BJ (cell line): ENCODE data around the gene CIRBP. TPM values are rescaled to one million over a fixed set of nuclear protein-coding genes. Genes with fewer than 3 reads are reported as not detected.
A peak's percentile ranks its signal among the peaks of the same experiment; 100 is the strongest.

Source experiments
- CTCF ChIA-PET: fragments of 350-600 bp; formaldehyde crosslinking; extraction: SDS; loops from one replicate; lab custom pipeline; 2021; ENCODE audit warnings: antibody characterized with exemption, inconsistent platforms; lab: Yijun Ruan, JAX
- POLR2A ChIA-PET: fragments of 300-600 bp; sonication (Branson Sonifier 250); formaldehyde crosslinking; extraction: SDS; loops from one replicate; lab custom pipeline; 2021; ENCODE audit warnings: antibody characterized with exemption; lab: Charles Lee
- DNase-seq: peaks from one replicate; pipeline ENCODE4 v3.0.0-alpha.2; 2011; ENCODE audit warnings: low read depth
- H3K27me3 ChIP-seq: 2 replicates; pipeline ENCODE4 v1.6.0; 2011; ENCODE audit warnings: low read length; ENCODE audit not compliant: control insufficient read depth, insufficient read depth
- H3K36me3 ChIP-seq: 2 replicates; pipeline ENCODE4 v1.5.1; 2011; ENCODE audit warnings: low read length; ENCODE audit not compliant: control insufficient read depth, insufficient read depth
- H3K4me3 ChIP-seq: 2 replicates; pipeline ENCODE4 v1.5.1; 2011; ENCODE audit warnings: low read depth, mild to moderate bottlenecking, control low read depth, low read length
- CTCF ChIP-seq: IDR thresholded peaks from 2 replicates; pipeline ENCODE4 v1.5.1; 2011; ENCODE audit warnings: low read depth, mild to moderate bottlenecking, control low read depth, inconsistent platforms, low read length, moderate library complexity; ENCODE audit not compliant: insufficient read depth
- polyA plus RNA-seq: library from polyadenylated mRNA; depleted of rRNA; stranded (reverse); fragments of >200 nt; gene quantifications from 2 replicates; pipeline ENCODE4 v1.2.3, GENCODE V29; 2011

The CIRBP gene
- polyA plus RNA-seq, 1 experiment: 342 TPM

- DNase-seq: no peak
- POLR2A ChIA-PET: interaction anchor here (0.5 kb wide), 1 partner anchor 43 kb away, joined by 25 read pairs; no protein-coding TSS in a partner anchor
- TF ChIP-seq CTCF: no peak
- Histone ChIP-seq H3K4me3 (no peak overlapping the region), H3K36me3 (no peaks in the 10 kb centered on the region), H3K27me3 (peaks cover 9% of the 10 kb centered on the region)
- CTCF ChIA-PET: interaction anchor here (0.9 to 2.6 kb wide), 2 partner anchors 34 to 48 kb away, joined by 3 to 10 read pairs; no protein-coding TSS in a partner anchor
Observed at GRCh38 chr19:1312767-1313694, 43.9 kb downstream of the CIRBP start.

- Histone ChIP-seq H3K27me3 (peaks cover 9% of the 10 kb centered on the region), H3K4me3 (no peak overlapping the region), H3K36me3 (no peaks in the 10 kb centered on the region)
- ChIA-PET CTCF (interaction anchor here (0.6 to 2.6 kb wide), 3 partner anchors 34 to 89 kb away, joined by 3 to 10 read pairs (median 3); no protein-coding TSS in a partner anchor), POLR2A (interaction anchor here (0.5 kb wide), 1 partner anchor 42 kb away, joined by 25 read pairs; no protein-coding TSS in a partner anchor)
- TF ChIP-seq CTCF: no peak
- no peak for DNase-seq
Observed at GRCh38 chr19:1313695-1314613, 44.8 kb downstream of the CIRBP start.

- peak overlapping the region; percentile 14; the same call in 1 of the 2 replicates for H3K4me3 ChIP-seq
Observed at GRCh38 chr19:1315470-1316166, 46.5 kb downstream of the CIRBP start.

GRCh38 chr19:1316466-1316865 lies 47.3 kb downstream of the CIRBP start:
- Histone ChIP-seq H3K4me3 (no peak overlapping the region), H3K27me3 (peaks cover 9% of the 10 kb centered on the region), H3K36me3 (no peaks in the 10 kb centered on the region)
- TF ChIP-seq CTCF: no peak
- DNase-seq: no peak
- ChIA-PET CTCF (interaction anchor here (0.7 to 2.3 kb wide), 8 partner anchors 37 to 102 kb away, joined by 3 to 16 read pairs (median 3); no protein-coding TSS in a partner anchor), POLR2A (interaction anchor here (0.6 kb wide), 1 partner anchor 130 kb away, joined by 5 read pairs; no protein-coding TSS in a partner anchor)

More at GRCh38 chr19:1315470-1316166, 46.5 kb downstream of the CIRBP start:
- peak; percentile 61 for TF ChIP-seq CTCF
- no peak for DNase-seq
- CTCF ChIA-PET: interaction anchor here (0.6 to 2.6 kb wide), 18 partner anchors 9 to 103 kb away, joined by 3 to 16 read pairs (median 4); no protein-coding TSS in a partner anchor
- Histone ChIP-seq H3K27me3 (peaks cover 9% of the 10 kb centered on the region), H3K36me3 (no peaks in the 10 kb centered on the region)
- POLR2A ChIA-PET: no interaction called here
